HG03095 (cell line): Measurements from ENCODE around the gene RTN4R.

ENCODE experiments used
- ATAC-seq: cut with Tn5 transposase; IDR thresholded peaks from one replicate; pipeline ENCODE4 v1.9.1; 2021; ENCODE audit warnings: moderate library complexity; ENCODE audit not compliant: unreplicated experiment

RTN4R gene

GRCh38 chr22:20231514-20232236 lies 36.4 kb downstream of the RTN4R start:
- ATAC-seq = no peak

GRCh38 chr22:20230777-20231420 lies 37.2 kb downstream of the RTN4R start:
- ATAC-seq = no peak

GRCh38 chr22:20229916-20230775 lies 38.0 kb downstream of the RTN4R start:
- no peak for ATAC-seq

- no peak for ATAC-seq
Measured at GRCh38 chr22:20228939-20229272, 39.2 kb downstream of the RTN4R start.

GRCh38 chr22:20228055-20228938 lies 39.8 kb downstream of the RTN4R start:
- ATAC-seq = no peak

- no peak for ATAC-seq
Measured at GRCh38 chr22:20227363-20227762, 40.8 kb downstream of the RTN4R start.

- ATAC-seq = no peak
Measured at GRCh38 chr22:20226760-20227350, 41.3 kb downstream of the RTN4R start.

- ATAC-seq = no peak
Measured at GRCh38 chr22:20226077-20226716, 41.9 kb downstream of the RTN4R start.

- ATAC-seq = no peak
Measured at GRCh38 chr22:20225693-20225966, 42.5 kb downstream of the RTN4R start.

- ATAC-seq = no peak
Measured at GRCh38 chr22:20224917-20225692, 43.0 kb downstream of the RTN4R start.

GRCh38 chr22:20224256-20224626 lies 43.9 kb downstream of the RTN4R start:
- ATAC-seq = no peak

- ATAC-seq = no peak
Measured at GRCh38 chr22:20223421-20224255, 44.5 kb downstream of the RTN4R start.

GRCh38 chr22:20222764-20223420 lies 45.2 kb downstream of the RTN4R start:
- ATAC-seq = no peak

- no peak for ATAC-seq
Measured at GRCh38 chr22:20221421-20222340, 46.4 kb downstream of the RTN4R start.

GRCh38 chr22:20220629-20221026 lies 47.5 kb downstream of the RTN4R start:
- no peak for ATAC-seq

- no peak for ATAC-seq
Measured at GRCh38 chr22:20219667-20220628, 48.2 kb downstream of the RTN4R start.
